ENCODE measurements around the gene TTF1. TPM values are rescaled to one million over a fixed set of nuclear protein-coding genes. Genes with fewer than 3 reads are reported as not detected.

Gene TTF1
- total RNA-seq, 1 donor from 2014 or later: 28.6 TPM

GRCh38 chr9:132418726-132419363, 12.2 kb upstream of the TTF1 start:
- Mint-ChIP-seq H3K27me3 (ENCODE audit: insufficient read depth, low read depth) (peaks cover 24% of the 10 kb centered on the region), H3K9me3 (no peaks in the 10 kb centered on the region), H3K36me3 (no peaks in the 10 kb centered on the region), H3K27ac (peak overlapping the region; percentile 52), H3K4me1 (peaks cover 70% of the 10 kb centered on the region), H3K4me3 (peak overlapping the region; percentile 57)
- Histone ChIP-seq H3K4me1 (peaks cover 51% of the 10 kb centered on the region), H3K27me3 (peaks cover 65% of the 10 kb centered on the region), H3K4me2 (peak overlapping the region; percentile 54), H3K4me3 (no peak overlapping the region), H3K36me3 (no peaks in the 10 kb centered on the region), H2AFZ (replicated peaks) (no peak overlapping the region), H3F3A (ENCODE audit: low read depth) (peaks cover 41% of the 10 kb centered on the region), H3K9ac (no peak overlapping the region), H3K79me2 (ENCODE audit: low read depth) (no peaks in the 10 kb centered on the region), H3K9me3 (ENCODE audit: low read depth) (no peaks in the 10 kb centered on the region), H3K27ac (no peak overlapping the region), H4K20me1 (ENCODE audit: low read depth) (no peaks in the 10 kb centered on the region)
- TF ChIP-seq CTCF (IDR thresholded peaks at IDR 0.05): no peak
- no peak for TF ChIP-seq EZH2phosphoT487 (IDR thresholded peaks at IDR 0.05)
- no peak for TF ChIP-seq EZH2 (IDR thresholded peaks at IDR 0.05)
- peak; percentile 51 for DNase-seq (ENCODE audit: low spot score)

GRCh38 chr9:132415181-132415580, 8.5 kb upstream of the TTF1 start:
- H3K79me2 ChIP-seq (ENCODE audit: low read depth): no peaks in the 10 kb centered on the region
- no peaks in the 10 kb centered on the region for H3K9me3 Mint-ChIP-seq
- no peaks in the 10 kb centered on the region for H3K9me3 ChIP-seq (ENCODE audit: low read depth)
- H3K9ac ChIP-seq: no peak overlapping the region
- H3K27ac Mint-ChIP-seq: peak overlapping the region; percentile 91
- H2AFZ ChIP-seq (replicated peaks): no peak overlapping the region
- peaks cover 44% of the 10 kb centered on the region for H3K4me1 ChIP-seq
- peaks cover 39% of the 10 kb centered on the region for H3F3A ChIP-seq (ENCODE audit: low read depth)
- H3K4me2 ChIP-seq: peak overlapping the region; percentile 29
- peaks cover 26% of the 10 kb centered on the region for H3K27me3 Mint-ChIP-seq (ENCODE audit: insufficient read depth, low read depth)
- H3K36me3 ChIP-seq: no peaks in the 10 kb centered on the region
- no peak for DNase-seq (ENCODE audit: low spot score)
- no peak overlapping the region for H3K4me3 ChIP-seq
- H3K36me3 Mint-ChIP-seq: no peaks in the 10 kb centered on the region
- H4K20me1 ChIP-seq (ENCODE audit: low read depth): peaks cover 5% of the 10 kb centered on the region
- TF ChIP-seq EZH2phosphoT487 (IDR thresholded peaks at IDR 0.05): peak; percentile 23
- TF ChIP-seq EZH2 (IDR thresholded peaks at IDR 0.05): no peak
- no peak for TF ChIP-seq CTCF (IDR thresholded peaks at IDR 0.05)
- H3K27me3 ChIP-seq: peaks cover 74% of the 10 kb centered on the region
- H3K4me1 Mint-ChIP-seq: peaks cover 79% of the 10 kb centered on the region
- no peak overlapping the region for H3K27ac ChIP-seq
- peak overlapping the region; percentile 46 for H3K4me3 Mint-ChIP-seq

- Histone ChIP-seq H3K27me3 (peaks cover 78% of the 10 kb centered on the region), H3K4me2 (peak overlapping the region; percentile 6), H3K27ac (no peak overlapping the region), H3K79me2 (ENCODE audit: low read depth) (no peaks in the 10 kb centered on the region), H3F3A (ENCODE audit: low read depth) (peaks cover 39% of the 10 kb centered on the region), H3K4me3 (no peak overlapping the region), H4K20me1 (ENCODE audit: low read depth) (peaks cover 5% of the 10 kb centered on the region), H3K9ac (no peak overlapping the region), H3K36me3 (no peaks in the 10 kb centered on the region), H3K4me1 (peaks cover 44% of the 10 kb centered on the region), H3K9me3 (ENCODE audit: low read depth) (no peaks in the 10 kb centered on the region), H2AFZ (replicated peaks) (no peak overlapping the region)
- H3K27me3 Mint-ChIP-seq (ENCODE audit: insufficient read depth, low read depth): peaks cover 21% of the 10 kb centered on the region
- TF ChIP-seq EZH2phosphoT487 (IDR thresholded peaks at IDR 0.05): no peak
- TF ChIP-seq CTCF (IDR thresholded peaks at IDR 0.05): no peak
- TF ChIP-seq EZH2 (IDR thresholded peaks at IDR 0.05): no peak
- H3K4me1 Mint-ChIP-seq: peaks cover 76% of the 10 kb centered on the region
- H3K36me3 Mint-ChIP-seq: no peaks in the 10 kb centered on the region
- H3K4me3 Mint-ChIP-seq: peak overlapping the region; percentile 46
- H3K27ac Mint-ChIP-seq: peak overlapping the region; percentile 12
- DNase-seq (ENCODE audit: low spot score): no peak
- H3K9me3 Mint-ChIP-seq: no peaks in the 10 kb centered on the region
These were observed 8.1 kb upstream of the TTF1 start for GRCh38 chr9:132414731-132415130.

Measured in neural progenitor cell (in vitro differentiated cells).